GM12873 (cell line): ENCODE data around the gene PHC2.

Source experiments
- TF ChIP-seq, protein P1 (sequence below): IDR thresholded peaks from 2 replicates; pipeline ENCODE4 v1.5.1; 2012; ENCODE audit warnings: low read depth, mild to moderate bottlenecking, moderate library complexity, low read length, control low read depth; ENCODE audit not compliant: insufficient read depth; ENCODE audit errors: missing control alignments

The PHC2 gene

DNA sequence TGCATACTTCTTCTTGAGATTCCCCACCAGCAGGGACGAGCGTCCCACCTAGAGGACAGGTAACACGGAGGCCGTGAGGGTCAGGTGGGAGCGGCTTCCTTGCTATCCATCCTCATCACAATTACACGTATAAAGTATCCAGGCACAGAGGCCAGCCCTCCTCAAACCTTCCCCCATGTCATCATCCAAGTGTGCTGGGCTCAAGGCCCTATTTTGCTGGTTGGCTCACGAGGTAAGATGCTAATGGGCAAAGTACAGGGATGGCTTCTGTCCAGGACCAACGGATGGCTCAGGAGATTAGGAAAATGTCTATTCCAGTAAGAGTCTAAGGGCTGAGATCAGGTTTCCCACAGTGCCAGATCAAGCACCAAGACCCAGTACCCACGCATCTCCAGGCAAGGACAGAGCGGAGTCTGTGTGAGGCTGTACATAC is 98.5 kb downstream of the PHC2 start:
- TF ChIP-seq, protein P1, sequence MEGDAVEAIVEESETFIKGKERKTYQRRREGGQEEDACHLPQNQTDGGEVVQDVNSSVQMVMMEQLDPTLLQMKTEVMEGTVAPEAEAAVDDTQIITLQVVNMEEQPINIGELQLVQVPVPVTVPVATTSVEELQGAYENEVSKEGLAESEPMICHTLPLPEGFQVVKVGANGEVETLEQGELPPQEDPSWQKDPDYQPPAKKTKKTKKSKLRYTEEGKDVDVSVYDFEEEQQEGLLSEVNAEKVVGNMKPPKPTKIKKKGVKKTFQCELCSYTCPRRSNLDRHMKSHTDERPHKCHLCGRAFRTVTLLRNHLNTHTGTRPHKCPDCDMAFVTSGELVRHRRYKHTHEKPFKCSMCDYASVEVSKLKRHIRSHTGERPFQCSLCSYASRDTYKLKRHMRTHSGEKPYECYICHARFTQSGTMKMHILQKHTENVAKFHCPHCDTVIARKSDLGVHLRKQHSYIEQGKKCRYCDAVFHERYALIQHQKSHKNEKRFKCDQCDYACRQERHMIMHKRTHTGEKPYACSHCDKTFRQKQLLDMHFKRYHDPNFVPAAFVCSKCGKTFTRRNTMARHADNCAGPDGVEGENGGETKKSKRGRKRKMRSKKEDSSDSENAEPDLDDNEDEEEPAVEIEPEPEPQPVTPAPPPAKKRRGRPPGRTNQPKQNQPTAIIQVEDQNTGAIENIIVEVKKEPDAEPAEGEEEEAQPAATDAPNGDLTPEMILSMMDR: no peak

DNA sequence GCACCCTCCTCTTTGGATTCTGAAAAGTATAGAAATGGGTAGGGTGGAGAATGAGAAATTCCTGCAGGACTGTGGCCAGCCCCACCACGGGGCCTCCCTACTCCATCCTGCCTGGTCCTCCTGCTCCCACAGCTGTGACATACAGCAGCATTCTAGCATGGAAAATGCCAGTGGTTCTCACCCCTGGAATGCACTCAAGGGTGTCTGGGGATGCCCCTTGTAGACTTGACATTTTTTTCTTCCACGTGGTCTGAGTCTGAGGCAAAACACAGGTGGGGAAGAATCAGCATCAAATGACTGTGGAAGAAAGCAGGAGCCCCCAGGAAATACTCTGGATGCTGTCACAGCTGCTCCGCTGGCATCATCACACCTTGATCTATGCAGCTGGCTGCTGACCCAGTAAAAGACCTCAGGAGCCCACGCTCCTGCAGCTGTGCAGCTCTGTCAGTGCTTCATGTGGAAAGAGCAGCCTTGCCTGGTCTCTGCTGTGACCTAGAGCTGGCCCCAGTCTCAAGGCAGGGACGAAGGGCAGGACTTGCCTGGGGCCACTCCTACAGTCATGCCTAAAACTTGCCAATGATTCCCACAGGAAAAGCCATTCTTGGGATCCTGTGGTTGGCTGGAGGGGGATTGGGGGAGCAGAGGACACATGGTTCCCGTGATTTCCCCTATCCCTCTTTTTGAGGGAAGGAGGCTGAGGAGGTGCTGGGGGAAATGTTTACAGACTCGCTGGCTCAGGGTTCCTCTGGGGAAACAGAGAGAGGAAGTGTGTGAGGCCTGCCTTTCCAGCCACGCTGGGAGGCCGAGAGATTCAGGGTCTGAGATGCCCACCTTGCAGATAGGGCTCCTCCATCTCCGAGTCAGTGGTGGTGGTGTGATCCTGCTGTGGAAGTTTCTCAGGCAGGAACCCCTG is 99.2 kb downstream of the PHC2 start:
- TF ChIP-seq, protein P1: no peak

DNA sequence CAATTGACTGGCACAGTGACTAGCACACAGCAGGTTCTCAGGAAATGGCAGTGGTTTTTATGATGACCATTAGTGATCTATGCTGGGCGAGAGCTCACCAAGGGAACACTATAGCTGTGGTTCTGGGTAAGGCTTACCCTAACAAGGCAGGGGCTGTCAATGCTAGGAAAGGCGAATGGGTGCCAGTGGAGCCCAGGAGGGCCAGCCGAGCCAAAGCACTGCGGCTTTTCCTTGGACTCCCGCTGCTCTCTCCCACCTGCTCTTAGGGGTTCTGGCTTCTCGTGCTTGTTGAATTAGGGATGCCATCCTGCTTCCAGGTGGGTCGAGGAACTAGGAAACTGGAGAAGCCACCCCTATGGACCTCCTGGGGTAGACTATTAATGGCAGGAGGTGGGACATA is 100.0 kb downstream of the PHC2 start:
- TF ChIP-seq, protein P1: no peak

DNA sequence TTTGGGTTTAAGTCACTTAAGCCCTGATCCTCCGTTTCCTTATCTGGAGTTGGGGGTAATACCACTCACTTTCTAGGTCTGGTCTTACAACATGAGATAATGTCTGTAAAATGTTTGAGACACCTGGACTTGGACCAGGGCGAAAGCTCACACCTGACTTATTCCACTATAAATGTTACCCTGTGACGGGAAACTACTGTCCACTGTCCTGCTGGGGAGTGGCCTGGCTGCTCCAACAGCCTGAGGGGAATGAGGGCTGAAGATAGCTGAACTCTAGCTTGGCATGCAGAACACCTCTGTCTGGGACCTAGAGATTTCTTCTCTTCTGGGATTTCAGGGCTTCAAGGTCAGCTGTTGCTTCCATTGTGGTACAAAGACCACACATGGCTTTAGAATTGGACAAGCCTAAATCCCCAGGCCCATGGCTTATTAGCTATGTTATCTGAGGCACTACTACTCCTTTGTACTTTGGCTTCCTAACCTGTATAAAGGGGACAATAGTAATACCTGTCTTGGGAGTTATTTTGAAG is 100.5 kb downstream of the PHC2 start:
- TF ChIP-seq, protein P1: no peak

DNA sequence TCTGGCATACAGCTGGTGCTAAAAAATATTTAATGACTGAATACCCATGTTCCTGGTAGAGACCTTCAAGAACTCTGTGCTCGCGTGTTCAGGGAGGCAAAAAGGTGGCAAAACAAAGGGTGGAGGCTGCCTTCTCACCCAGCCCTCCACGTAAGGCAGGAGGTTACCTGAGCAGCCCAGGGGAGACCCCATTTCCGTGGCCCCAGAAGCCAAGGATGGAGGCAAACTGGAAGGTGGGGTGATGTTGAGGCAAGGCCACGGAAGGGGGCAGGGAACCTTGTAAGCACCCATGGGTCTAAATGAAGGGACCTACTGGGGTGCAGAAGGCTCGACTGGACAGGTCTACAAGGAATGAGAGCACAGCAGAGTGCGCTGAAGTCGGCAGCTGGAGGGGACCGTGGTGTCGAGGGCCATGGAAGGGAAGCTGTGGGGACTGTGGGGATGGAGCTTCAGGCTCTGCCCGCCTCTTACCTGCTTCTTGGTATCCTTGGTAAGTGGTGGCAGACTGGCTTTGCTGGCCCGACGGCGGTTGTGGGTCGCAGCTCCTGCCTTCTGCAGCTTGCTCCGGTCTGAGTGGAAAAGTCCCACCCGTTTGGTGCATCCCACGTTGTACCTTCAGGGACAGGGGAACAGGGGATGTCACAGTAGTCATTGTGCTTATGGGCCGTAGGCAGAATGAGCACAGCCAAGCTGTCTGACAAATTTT is 101.1 kb downstream of the PHC2 start:
- TF ChIP-seq, protein P1: no peak

DNA sequence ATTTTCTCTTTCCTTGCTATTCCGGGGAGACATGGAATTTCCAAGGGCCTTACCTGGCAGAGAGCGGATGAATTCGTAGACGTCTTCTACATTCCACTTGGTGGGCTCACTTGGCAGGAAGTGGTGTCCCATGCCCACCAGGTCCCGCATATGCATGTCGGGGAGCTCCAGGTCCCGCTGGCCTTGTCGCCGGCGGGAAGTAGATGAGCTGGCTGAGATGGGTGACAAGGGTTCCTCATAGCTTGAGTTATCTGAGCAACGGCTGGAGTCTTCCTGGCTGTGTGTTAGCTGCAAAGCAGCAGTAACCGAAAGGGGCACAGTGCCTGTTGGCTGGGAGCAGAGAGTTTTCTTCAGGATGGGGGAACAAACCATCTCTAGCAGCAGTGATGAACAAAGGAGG is 102.1 kb downstream of the PHC2 start:
- TF ChIP-seq, protein P1: no peak
